ENCODE results near the gene ZNF688. TPM values are rescaled to one million over a fixed set of nuclear protein-coding genes. Genes with fewer than 3 reads are reported as not detected.
A peak's percentile ranks its signal among the peaks of the same experiment; 100 is the strongest.
"Not testable (repeated sequence)": the region's sequence is repeated elsewhere in the genome, so short reads cannot be mapped to it uniquely, and the experiment has no call there.

The ZNF688 gene
- total RNA-seq, 1 experiment from 2014 or later, result 3.1 TPM

- no peak for DNase-seq (ENCODE audit: low spot score)
Measured at GRCh38 chr16:30557707-30557956, 13.9 kb downstream of the ZNF688 start.

- no peak for DNase-seq (ENCODE audit: low spot score)
Measured at GRCh38 chr16:30556125-30556473, 15.4 kb downstream of the ZNF688 start.

- no peak for DNase-seq (ENCODE audit: low spot score)
Measured at GRCh38 chr16:30555315-30556124, 16.0 kb downstream of the ZNF688 start.

GRCh38 chr16:30554557-30555314 is 16.8 kb downstream of the ZNF688 start:
- no peak for DNase-seq (ENCODE audit: low spot score)

- no peak for DNase-seq (ENCODE audit: low spot score)
Measured at GRCh38 chr16:30553393-30553899, 18.1 kb downstream of the ZNF688 start.

GRCh38 chr16:30552956-30553355 is 18.6 kb downstream of the ZNF688 start:
- no peak for DNase-seq (ENCODE audit: low spot score)

- DNase-seq (ENCODE audit: low spot score), result no peak
Measured at GRCh38 chr16:30551781-30552180, 19.7 kb downstream of the ZNF688 start.

GRCh38 chr16:30548416-30549253 is 22.9 kb downstream of the ZNF688 start:
- DNase-seq (ENCODE audit: low spot score), result no peak

- DNase-seq (ENCODE audit: low spot score), result no peak
Measured at GRCh38 chr16:30546115-30546514, 25.4 kb downstream of the ZNF688 start.

GRCh38 chr16:30543067-30543466 is 28.4 kb downstream of the ZNF688 start:
- DNase-seq (ENCODE audit: low spot score), result no peak

GRCh38 chr16:30541502-30542329 is 29.8 kb downstream of the ZNF688 start:
- DNase-seq (ENCODE audit: low spot score), result no peak

- DNase-seq (ENCODE audit: low spot score), result not testable (repeated sequence)
Measured at GRCh38 chr16:30540916-30541464, 30.5 kb downstream of the ZNF688 start.

GRCh38 chr16:30539986-30540526 is 31.5 kb downstream of the ZNF688 start:
- DNase-seq (ENCODE audit: low spot score), result not testable (repeated sequence)

- no peak for DNase-seq (ENCODE audit: low spot score)
Measured at GRCh38 chr16:30539000-30539964, 32.2 kb downstream of the ZNF688 start.

- DNase-seq (ENCODE audit: low spot score), result not testable (repeated sequence)
Measured at GRCh38 chr16:30536391-30537024, 35.0 kb downstream of the ZNF688 start.

GRCh38 chr16:30535777-30536190 is 35.7 kb downstream of the ZNF688 start:
- peak; percentile 40 for DNase-seq (ENCODE audit: low spot score)

- no peak for DNase-seq (ENCODE audit: low spot score)
Measured at GRCh38 chr16:30535106-30535776, 36.3 kb downstream of the ZNF688 start.

- peak; percentile 68 for DNase-seq (ENCODE audit: low spot score)
Measured at GRCh38 chr16:30534368-30535105, 37.0 kb downstream of the ZNF688 start, which contains the start of gene ZNF747. TSS of gene ZNF747 (minus strand) at chr16:30534858. CDS start at chr16:30534679, 179 bp downstream.
